ENCODE results near the gene ASCL5.

ASCL5 gene

GRCh38 chr1:201111156-201111555, 15.8 kb downstream of the ASCL5 start:
- no peaks in the 10 kb centered on the region for H3K79me1 ChIP-seq (ENCODE audit: low read depth, low read length)
- peaks cover 17 to 30% of the 10 kb centered on the region in 2 donors for H3K4me1 ChIP-seq (ENCODE audit: control insufficient read depth in 2 of 2, insufficient read depth in 1 of 2, low read depth in 1 of 2, low read length in 2 of 2)
- H3K18ac ChIP-seq (ENCODE audit: low read length): no peak overlapping the region
- no peak overlapping the region for H2BK5ac ChIP-seq (ENCODE audit: low read length)
- no peak overlapping the region for H2AK5ac ChIP-seq (ENCODE audit: low read depth, low read length)
- H3K9me3 ChIP-seq (replicated peaks in 1 of 2; ENCODE audit: control insufficient read depth in 2 of 2, insufficient read depth in 1 of 2, low read depth in 1 of 2, low read length in 2 of 2): no peaks in the 10 kb centered on the region
- no CpG with 5 or more reads among the region's 7 CpGs for WGBS, 2 donors (ENCODE audit: extremely low coverage in 2 of 2, insufficient read length in 2 of 2, insufficient replicate concordance in 1 of 2)
- no peak overlapping the region for H4K8ac ChIP-seq (ENCODE audit: low read depth, low read length)
- no peak overlapping the region for H3K23ac ChIP-seq (ENCODE audit: low read depth, low read length, poor library complexity)
- H2BK15ac ChIP-seq (ENCODE audit: low read length): no peak overlapping the region
- peaks cover 0 to 16% (median 4%) of the 10 kb centered on the region in 3 experiments for H3K27me3 ChIP-seq (ENCODE audit: control insufficient read depth in 3 of 3, insufficient read depth in 3 of 3, low read depth in 1 of 3, low read length in 3 of 3)
- H2BK12ac ChIP-seq (ENCODE audit: low read length): no peak overlapping the region
- no peaks in the 10 kb centered on the region for H3K36me3 ChIP-seq (replicated peaks in 1 of 2; ENCODE audit: control insufficient read depth in 2 of 2, insufficient read depth in 2 of 2, low read length in 2 of 2)
- H3K14ac ChIP-seq (ENCODE audit: low read length): no peak overlapping the region
- H2AFZ ChIP-seq (ENCODE audit: low read length): no peak overlapping the region
- no peak for DNase-seq (ENCODE audit: low spot score)
- no peak overlapping the region for H3K27ac ChIP-seq (replicated peaks; ENCODE audit: low read length)
- no peak overlapping the region for H3K4me2 ChIP-seq (ENCODE audit: insufficient read depth, low read length, poor library complexity, severe bottlenecking)
- no peak overlapping the region for H3K4ac ChIP-seq (ENCODE audit: low read length)
- H2BK120ac ChIP-seq (ENCODE audit: low read depth, low read length): no peak overlapping the region
- H3K4me3 ChIP-seq (ENCODE audit: low read length in 2 of 2): no peak overlapping the region
- no peak overlapping the region for H4K91ac ChIP-seq (ENCODE audit: low read depth, low read length, poor library complexity)
- no peak overlapping the region for H3K9ac ChIP-seq (ENCODE audit: low read depth, low read length, poor library complexity)

DNA sequence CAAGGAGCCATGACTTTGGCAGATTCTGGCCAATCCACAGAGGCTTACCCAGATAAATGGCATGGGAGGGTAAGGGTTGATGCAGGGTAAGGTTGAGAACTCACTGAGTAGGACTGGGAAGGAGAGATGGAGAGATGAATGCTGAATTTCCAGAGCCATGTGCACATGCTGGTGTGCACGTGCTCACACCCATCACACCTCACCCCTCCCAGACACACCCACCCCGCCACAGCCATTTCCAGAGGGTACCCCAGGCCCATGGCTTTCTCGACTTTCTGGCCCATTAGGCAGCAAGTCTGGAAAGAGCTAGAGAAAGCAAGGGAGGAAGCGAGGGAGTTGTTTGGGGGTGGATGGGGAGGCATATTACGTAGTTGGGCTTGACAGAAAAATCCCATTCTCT, 16.4 kb downstream of the ASCL5 start:
- H2BK12ac ChIP-seq (ENCODE audit: low read length): no peak overlapping the region
- no peak overlapping the region for H3K27ac ChIP-seq (replicated peaks; ENCODE audit: low read length)
- H2BK120ac ChIP-seq (ENCODE audit: low read depth, low read length): no peak overlapping the region
- H3K18ac ChIP-seq (ENCODE audit: low read length): peak overlapping the region; percentile 6
- peaks cover 17 to 30% of the 10 kb centered on the region in 2 donors for H3K4me1 ChIP-seq (ENCODE audit: control insufficient read depth in 2 of 2, insufficient read depth in 1 of 2, low read depth in 1 of 2, low read length in 2 of 2)
- H3K79me1 ChIP-seq (ENCODE audit: low read depth, low read length): no peaks in the 10 kb centered on the region
- H3K9ac ChIP-seq (ENCODE audit: low read depth, low read length, poor library complexity): no peak overlapping the region
- no peak overlapping the region for H3K23ac ChIP-seq (ENCODE audit: low read depth, low read length, poor library complexity)
- no peaks in the 10 kb centered on the region for H3K36me3 ChIP-seq (replicated peaks in 1 of 2; ENCODE audit: control insufficient read depth in 2 of 2, insufficient read depth in 2 of 2, low read length in 2 of 2)
- no peak overlapping the region for H3K4me3 ChIP-seq (ENCODE audit: low read length in 2 of 2)
- no peak overlapping the region for H2AFZ ChIP-seq (ENCODE audit: low read length)
- peaks cover 0 to 13% (median 0%) of the 10 kb centered on the region in 3 experiments for H3K27me3 ChIP-seq (ENCODE audit: control insufficient read depth in 3 of 3, insufficient read depth in 3 of 3, low read depth in 1 of 3, low read length in 3 of 3)
- WGBS, 2 donors (ENCODE audit: extremely low coverage in 2 of 2, insufficient read length in 2 of 2, insufficient replicate concordance in 1 of 2): no CpG with 5 or more reads among the region's 5 CpGs
- DNase-seq (ENCODE audit: low spot score): no peak
- no peak overlapping the region for H4K91ac ChIP-seq (ENCODE audit: low read depth, low read length, poor library complexity)
- peak overlapping the region; percentile 89 for H2AK5ac ChIP-seq (ENCODE audit: low read depth, low read length)
- no peak overlapping the region for H3K4ac ChIP-seq (ENCODE audit: low read length)
- H2BK5ac ChIP-seq (ENCODE audit: low read length): no peak overlapping the region
- H4K8ac ChIP-seq (ENCODE audit: low read depth, low read length): no peak overlapping the region
- H2BK15ac ChIP-seq (ENCODE audit: low read length): peak overlapping the region; percentile 84
- no peak overlapping the region for H3K4me2 ChIP-seq (ENCODE audit: insufficient read depth, low read length, poor library complexity, severe bottlenecking)
- no peak overlapping the region for H3K14ac ChIP-seq (ENCODE audit: low read length)
- no peaks in the 10 kb centered on the region for H3K9me3 ChIP-seq (replicated peaks in 1 of 2; ENCODE audit: control insufficient read depth in 2 of 2, insufficient read depth in 1 of 2, low read depth in 1 of 2, low read length in 2 of 2)

DNA sequence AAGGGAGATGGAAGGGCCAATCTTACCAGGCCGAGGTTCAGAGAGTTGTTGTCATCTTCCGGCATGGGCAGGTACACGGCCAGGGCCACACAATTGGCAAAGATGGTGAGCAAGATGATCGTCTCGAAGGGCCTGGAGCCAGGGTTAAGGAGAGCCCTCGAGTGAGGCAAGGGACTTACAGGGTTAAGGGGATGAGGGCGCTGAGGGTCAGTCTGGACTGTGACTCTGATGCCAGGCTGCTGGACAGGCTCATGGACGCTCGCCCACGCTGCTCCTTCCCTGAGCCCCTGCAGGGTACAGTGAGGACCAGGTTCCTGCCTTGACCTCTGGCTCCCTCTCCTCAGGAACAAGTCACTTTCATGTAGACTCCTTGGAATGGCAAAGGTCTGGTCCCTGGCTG, 16.8 kb downstream of the ASCL5 start:
- no peak overlapping the region for H2AFZ ChIP-seq (ENCODE audit: low read length)
- H4K91ac ChIP-seq (ENCODE audit: low read depth, low read length, poor library complexity): no peak overlapping the region
- no peaks in the 10 kb centered on the region for H3K9me3 ChIP-seq (replicated peaks in 1 of 2; ENCODE audit: control insufficient read depth in 2 of 2, insufficient read depth in 1 of 2, low read depth in 1 of 2, low read length in 2 of 2)
- WGBS, 2 donors (ENCODE audit: extremely low coverage in 2 of 2, insufficient read length in 2 of 2, insufficient replicate concordance in 1 of 2): no CpG with 5 or more reads among the region's 10 CpGs
- H3K23ac ChIP-seq (ENCODE audit: low read depth, low read length, poor library complexity): no peak overlapping the region
- H3K36me3 ChIP-seq (replicated peaks in 1 of 2; ENCODE audit: control insufficient read depth in 2 of 2, insufficient read depth in 2 of 2, low read length in 2 of 2): no peaks in the 10 kb centered on the region
- no peak overlapping the region for H2BK5ac ChIP-seq (ENCODE audit: low read length)
- H2BK12ac ChIP-seq (ENCODE audit: low read length): no peak overlapping the region
- peak overlapping the region; percentile 9 for H2BK120ac ChIP-seq (ENCODE audit: low read depth, low read length)
- H3K4me2 ChIP-seq (ENCODE audit: insufficient read depth, low read length, poor library complexity, severe bottlenecking): no peak overlapping the region
- H3K18ac ChIP-seq (ENCODE audit: low read length): peak overlapping the region; percentile 61
- H3K14ac ChIP-seq (ENCODE audit: low read length): no peak overlapping the region
- H3K4ac ChIP-seq (ENCODE audit: low read length): no peak overlapping the region
- no peak overlapping the region for H4K8ac ChIP-seq (ENCODE audit: low read depth, low read length)
- no peak overlapping the region for H3K9ac ChIP-seq (ENCODE audit: low read depth, low read length, poor library complexity)
- no peak overlapping the region for H3K27ac ChIP-seq (replicated peaks; ENCODE audit: low read length)
- peaks cover 0 to 9% (median 0%) of the 10 kb centered on the region in 3 experiments for H3K27me3 ChIP-seq (ENCODE audit: control insufficient read depth in 3 of 3, insufficient read depth in 3 of 3, low read depth in 1 of 3, low read length in 3 of 3)
- DNase-seq (ENCODE audit: low spot score): no peak
- peaks cover 17 to 30% of the 10 kb centered on the region in 2 donors for H3K4me1 ChIP-seq (ENCODE audit: control insufficient read depth in 2 of 2, insufficient read depth in 1 of 2, low read depth in 1 of 2, low read length in 2 of 2)
- H2BK15ac ChIP-seq (ENCODE audit: low read length): peak overlapping the region; percentile 84
- no peak overlapping the region for H3K4me3 ChIP-seq (ENCODE audit: low read length in 2 of 2)
- no peaks in the 10 kb centered on the region for H3K79me1 ChIP-seq (ENCODE audit: low read depth, low read length)
- H2AK5ac ChIP-seq (ENCODE audit: low read depth, low read length): peak overlapping the region; percentile 89

DNA sequence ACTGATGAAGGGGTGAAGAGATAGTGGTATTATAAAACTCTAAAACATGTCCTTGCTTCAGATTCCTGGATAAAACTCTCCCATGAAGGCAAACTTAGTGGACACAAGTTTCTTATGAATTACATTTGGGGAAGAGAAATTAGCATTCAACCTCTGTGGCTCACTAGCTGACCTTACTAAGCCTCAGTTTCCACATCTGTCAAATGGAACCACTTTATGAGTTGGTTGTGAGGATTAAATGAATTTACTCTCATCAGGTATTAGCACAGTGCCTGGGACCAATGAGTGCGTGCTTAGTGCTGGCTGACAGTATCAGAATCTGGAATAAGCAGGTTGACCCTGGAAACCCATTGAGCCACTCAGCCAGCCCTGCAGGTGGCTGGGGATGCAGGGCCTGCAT, 17.3 kb downstream of the ASCL5 start:
- no peak overlapping the region for H2BK12ac ChIP-seq (ENCODE audit: low read length)
- H3K27me3 ChIP-seq (ENCODE audit: control insufficient read depth in 3 of 3, insufficient read depth in 3 of 3, low read depth in 1 of 3, low read length in 3 of 3): peaks cover 0 to 4% (median 0%) of the 10 kb centered on the region in 3 experiments
- peaks cover 17 to 30% of the 10 kb centered on the region in 2 donors for H3K4me1 ChIP-seq (ENCODE audit: control insufficient read depth in 2 of 2, insufficient read depth in 1 of 2, low read depth in 1 of 2, low read length in 2 of 2)
- no peak overlapping the region for H2AFZ ChIP-seq (ENCODE audit: low read length)
- H3K36me3 ChIP-seq (replicated peaks in 1 of 2; ENCODE audit: control insufficient read depth in 2 of 2, insufficient read depth in 2 of 2, low read length in 2 of 2): no peaks in the 10 kb centered on the region
- H3K79me1 ChIP-seq (ENCODE audit: low read depth, low read length): no peaks in the 10 kb centered on the region
- peak overlapping the region; percentile 9 for H2BK120ac ChIP-seq (ENCODE audit: low read depth, low read length)
- no peak overlapping the region for H3K4me3 ChIP-seq (ENCODE audit: low read length in 2 of 2)
- no CpG with 5 or more reads among the region's 1 CpG for WGBS, 2 donors (ENCODE audit: extremely low coverage in 2 of 2, insufficient read length in 2 of 2, insufficient replicate concordance in 1 of 2)
- H4K8ac ChIP-seq (ENCODE audit: low read depth, low read length): no peak overlapping the region
- no peak overlapping the region for H3K27ac ChIP-seq (replicated peaks; ENCODE audit: low read length)
- H3K18ac ChIP-seq (ENCODE audit: low read length): peak overlapping the region; percentile 61
- no peak overlapping the region for H3K23ac ChIP-seq (ENCODE audit: low read depth, low read length, poor library complexity)
- no peak overlapping the region for H4K91ac ChIP-seq (ENCODE audit: low read depth, low read length, poor library complexity)
- no peak for DNase-seq (ENCODE audit: low spot score)
- H3K4ac ChIP-seq (ENCODE audit: low read length): no peak overlapping the region
- H3K14ac ChIP-seq (ENCODE audit: low read length): no peak overlapping the region
- H2BK5ac ChIP-seq (ENCODE audit: low read length): no peak overlapping the region
- no peak overlapping the region for H3K4me2 ChIP-seq (ENCODE audit: insufficient read depth, low read length, poor library complexity, severe bottlenecking)
- H3K9ac ChIP-seq (ENCODE audit: low read depth, low read length, poor library complexity): no peak overlapping the region
- peak overlapping the region; percentile 84 for H2BK15ac ChIP-seq (ENCODE audit: low read length)
- peak overlapping the region; percentile 89 for H2AK5ac ChIP-seq (ENCODE audit: low read depth, low read length)
- H3K9me3 ChIP-seq (replicated peaks in 1 of 2; ENCODE audit: control insufficient read depth in 2 of 2, insufficient read depth in 1 of 2, low read depth in 1 of 2, low read length in 2 of 2): no peaks in the 10 kb centered on the region

Data from neuronal stem cell (in vitro differentiated cells).